Calu3 (cell line): ENCODE data around the gene OR8A1. TPM values are rescaled to one million over a fixed set of nuclear protein-coding genes. Genes with fewer than 3 reads are reported as not detected.

Experiments
- Bru-seq: library from RNA; stranded (reverse); fragments of 400-500 nt; gene quantifications from one replicate; lab custom pipeline; 2021; lab: Mats Ljungman, UMichigan
- BruChase-seq, 2 experiments: library from RNA; stranded (reverse); fragments of 400-500 nt; gene quantifications; one replicate each; lab custom pipeline; 2021; lab: Mats Ljungman, UMichigan
- BruUV-seq: library from RNA; stranded (reverse); fragments of 400-500 nt; replicated peaks from 2 replicates; lab custom pipeline; 2021; lab: Mats Ljungman, UMichigan
- CTCF ChIA-PET: fragments of 300-600 bp; sonication (Branson Sonifier 250); formaldehyde crosslinking; loops from one replicate; lab custom pipeline; 2022; ENCODE audit warnings: antibody characterized with exemption; lab: Charles Lee
- DNase-seq: peaks from one replicate; pipeline ENCODE4 v3.0.0; 2022
- H3K27ac Mint-ChIP-seq: one replicate; pipeline ENCODE4 v1.8.0; 2022; ENCODE audit warnings: mixed read lengths; ENCODE audit not compliant: unreplicated experiment
- H3K27me3 Mint-ChIP-seq: one replicate; pipeline ENCODE4 v1.8.0; 2022; ENCODE audit warnings: mixed read lengths; ENCODE audit not compliant: unreplicated experiment
- H3K36me3 Mint-ChIP-seq: one replicate; pipeline ENCODE4 v1.8.0; 2022; ENCODE audit warnings: mild to moderate bottlenecking, moderate library complexity, mixed read lengths; ENCODE audit not compliant: insufficient read depth, unreplicated experiment
- H3K4me1 Mint-ChIP-seq: one replicate; pipeline ENCODE4 v1.8.0; 2022; ENCODE audit warnings: mild to moderate bottlenecking, low read depth, mixed read lengths; ENCODE audit not compliant: unreplicated experiment
- H3K4me3 Mint-ChIP-seq: one replicate; pipeline ENCODE4 v1.8.0; 2022; ENCODE audit warnings: mild to moderate bottlenecking, low read depth, moderate library complexity, mixed read lengths; ENCODE audit not compliant: unreplicated experiment
- H3K9me3 Mint-ChIP-seq: one replicate; pipeline ENCODE4 v1.8.0; 2022; ENCODE audit warnings: low read depth, mixed read lengths; ENCODE audit not compliant: unreplicated experiment
- intact Hi-C: fragments of 100-400 bp; cut with micrococcal nuclease; formaldehyde crosslinking; loops from one replicate; pipeline ENCODE4 v1.10.0; 2022; ENCODE audit not compliant: unreplicated experiment
- long read RNA-seq: library from polyadenylated mRNA; stranded (forward); transcript quantifications from one replicate; pipeline ENCODE4 v2.0.0, GENCODE V29; 2022
- total RNA-seq: library from RNA; stranded (reverse); gene quantifications from 2 replicates; pipeline ENCODE4 v1.2.3, GENCODE V29; 2022
- TF ChIP-seq, protein P1 (sequence below): fragments of 200-600 bp; IDR thresholded peaks from one replicate; pipeline ENCODE4 v1.8.0; 2022; ENCODE audit warnings: antibody characterized with exemption; ENCODE audit not compliant: unreplicated experiment

OR8A1 gene
- not detected in 2 replicates for total RNA-seq
- Bru-seq, nascent RNA, result not detected
- BruChase-seq, experiment 1, labeled RNA remaining after a 6-hour chase, result not detected
- not detected for BruChase-seq, experiment 2, labeled RNA remaining after a 2-hour chase
- long read RNA-seq, result 0 reads

DNA sequence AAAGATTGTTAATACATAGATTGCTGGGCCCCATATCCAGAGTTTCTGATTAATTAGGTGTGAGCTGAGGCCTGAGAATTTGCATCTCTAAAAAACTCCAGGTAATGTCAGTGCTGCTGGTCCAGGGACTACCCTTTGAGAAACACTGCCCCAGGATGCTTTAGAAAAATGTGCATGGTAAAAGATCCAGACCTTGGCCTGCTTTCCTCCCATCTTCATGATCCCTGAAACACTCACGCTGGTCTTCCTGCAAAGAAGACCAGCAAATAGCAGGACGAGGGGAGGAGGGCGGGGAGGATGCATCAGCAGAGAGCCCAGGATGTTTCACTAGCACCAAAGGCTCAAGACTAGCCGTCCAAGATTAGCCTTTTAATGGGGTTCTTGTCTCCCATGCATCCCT lies at the start of gene OR8A1:
OR8A1 (plus strand) TSS at position 301 of the 400 bp plus-strand sequence. CDS start 123 bp downstream, outside the sequence.
- TF ChIP-seq, protein P1, sequence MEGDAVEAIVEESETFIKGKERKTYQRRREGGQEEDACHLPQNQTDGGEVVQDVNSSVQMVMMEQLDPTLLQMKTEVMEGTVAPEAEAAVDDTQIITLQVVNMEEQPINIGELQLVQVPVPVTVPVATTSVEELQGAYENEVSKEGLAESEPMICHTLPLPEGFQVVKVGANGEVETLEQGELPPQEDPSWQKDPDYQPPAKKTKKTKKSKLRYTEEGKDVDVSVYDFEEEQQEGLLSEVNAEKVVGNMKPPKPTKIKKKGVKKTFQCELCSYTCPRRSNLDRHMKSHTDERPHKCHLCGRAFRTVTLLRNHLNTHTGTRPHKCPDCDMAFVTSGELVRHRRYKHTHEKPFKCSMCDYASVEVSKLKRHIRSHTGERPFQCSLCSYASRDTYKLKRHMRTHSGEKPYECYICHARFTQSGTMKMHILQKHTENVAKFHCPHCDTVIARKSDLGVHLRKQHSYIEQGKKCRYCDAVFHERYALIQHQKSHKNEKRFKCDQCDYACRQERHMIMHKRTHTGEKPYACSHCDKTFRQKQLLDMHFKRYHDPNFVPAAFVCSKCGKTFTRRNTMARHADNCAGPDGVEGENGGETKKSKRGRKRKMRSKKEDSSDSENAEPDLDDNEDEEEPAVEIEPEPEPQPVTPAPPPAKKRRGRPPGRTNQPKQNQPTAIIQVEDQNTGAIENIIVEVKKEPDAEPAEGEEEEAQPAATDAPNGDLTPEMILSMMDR, result no peak
- Mint-ChIP-seq H3K27ac (no peak within 1 kb of the TSS), H3K9me3 (no peaks in the 10 kb centered on the region), H3K4me3 (no peak within 1 kb of the TSS), H3K36me3 (no peaks in the 10 kb centered on the region), H3K4me1 (no peaks in the 10 kb centered on the region), H3K27me3 (peaks cover 18% of the 10 kb centered on the region)
- no peak for DNase-seq
- BruUV-seq, result no TSS peak
- CTCF ChIA-PET, result no interaction called here
- intact Hi-C loops, result no loop called here

DNA sequence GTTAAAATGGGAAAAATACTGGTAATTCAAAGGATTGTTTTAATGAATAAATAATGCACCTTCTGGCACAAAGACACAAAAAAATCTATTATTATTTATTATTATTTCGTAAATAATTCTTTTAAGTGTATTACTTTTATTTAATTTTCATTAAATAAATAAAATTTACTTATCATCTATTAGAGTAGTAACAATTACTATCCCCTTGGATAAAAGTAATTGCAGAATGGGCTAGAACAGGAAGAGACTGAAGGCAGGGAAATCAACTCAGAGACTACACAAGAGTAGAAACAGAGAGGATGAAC lies 49.3 kb upstream of the OR8A1 start:
- TF ChIP-seq, protein P1, result no peak
- Mint-ChIP-seq H3K27ac (no peak overlapping the region), H3K27me3 (peaks cover 14% of the 10 kb centered on the region), H3K4me3 (no peak overlapping the region), H3K36me3 (no peaks in the 10 kb centered on the region), H3K9me3 (no peaks in the 10 kb centered on the region), H3K4me1 (no peaks in the 10 kb centered on the region)
- no TSS peak for BruUV-seq
- DNase-seq, result no peak
- CTCF ChIA-PET, result no interaction called here
- intact Hi-C loops, result no loop called here

DNA sequence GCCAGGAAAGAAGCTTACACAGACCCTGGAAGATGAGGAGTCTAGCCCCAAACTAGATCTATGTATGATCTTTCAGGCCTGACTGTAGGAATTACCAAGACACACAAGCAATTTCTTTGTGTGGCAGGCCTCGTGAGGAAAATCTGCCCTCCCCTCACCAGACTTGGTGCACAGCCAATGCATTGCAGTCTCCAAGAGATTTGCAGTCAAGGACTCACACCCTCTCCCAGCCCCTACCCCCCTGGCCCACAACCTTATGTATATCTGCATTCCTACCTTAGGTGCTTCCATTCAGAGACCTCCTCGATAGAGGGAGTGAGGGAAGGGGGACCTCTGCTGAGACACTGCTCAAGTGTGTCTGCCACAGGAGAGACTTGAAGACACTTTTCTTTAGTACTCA lies 36.2 kb upstream of the OR8A1 start:
- no TSS peak for BruUV-seq

DNA sequence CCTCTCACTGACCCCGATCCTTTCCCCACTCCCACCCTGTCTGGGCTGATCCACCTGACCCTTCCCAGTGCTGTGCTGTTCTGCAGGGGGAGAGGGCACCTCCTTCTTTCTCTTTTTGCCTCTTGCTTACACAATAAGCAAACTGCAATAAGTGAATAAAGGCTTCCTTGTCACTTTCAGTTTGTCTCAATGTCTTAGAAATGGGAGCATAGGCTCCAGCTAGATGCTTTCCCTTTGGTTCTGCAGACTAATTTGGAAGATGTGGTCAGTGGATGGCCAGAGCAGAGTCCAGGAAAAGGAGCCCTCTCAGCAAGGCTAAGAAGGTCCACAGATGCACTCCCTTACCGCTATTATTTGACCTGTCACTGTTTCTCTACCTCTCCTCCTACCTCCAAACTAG lies 35.7 kb upstream of the OR8A1 start:
- intact Hi-C loops, result no loop called here
- CTCF ChIA-PET, result no interaction called here
- no TSS peak for BruUV-seq
- Mint-ChIP-seq H3K27ac (no peak overlapping the region), H3K9me3 (peaks cover 2% of the 10 kb centered on the region), H3K4me3 (no peak overlapping the region), H3K27me3 (no peaks in the 10 kb centered on the region), H3K36me3 (no peaks in the 10 kb centered on the region), H3K4me1 (no peaks in the 10 kb centered on the region)
- TF ChIP-seq, protein P1, result no peak
- DNase-seq, result no peak

More for the DNA sequence above, 36.2 kb upstream of the OR8A1 start:
- no peak for DNase-seq
- Mint-ChIP-seq H3K27ac (no peak overlapping the region), H3K36me3 (no peaks in the 10 kb centered on the region), H3K27me3 (no peaks in the 10 kb centered on the region), H3K4me1 (no peaks in the 10 kb centered on the region), H3K9me3 (no peaks in the 10 kb centered on the region), H3K4me3 (no peak overlapping the region)
- TF ChIP-seq, protein P1, result no peak
- CTCF ChIA-PET, result no interaction called here
- intact Hi-C loops, result no loop called here
